Stomach smooth muscle (tissue), 2 donors: Measurements from ENCODE around the gene GTF2I.

Source experiments
- H3K27ac ChIP-seq: one replicate; pipeline ENCODE4 v1.7.0; 2013; ENCODE audit warnings: mild to moderate bottlenecking, low read length, inconsistent platforms
- H3K27me3 ChIP-seq, 2 donors: one replicate each; pipeline ENCODE4 v1.7.0; 2013; ENCODE audit warnings: low read length in 2 of 2; ENCODE audit not compliant: insufficient read depth in 2 of 2, control insufficient read depth in 1 of 2
- H3K36me3 ChIP-seq, 2 donors: one replicate each; pipeline ENCODE4 v1.7.0; 2013; ENCODE audit warnings: low read length in 2 of 2; ENCODE audit not compliant: control insufficient read depth in 2 of 2, insufficient read depth in 2 of 2
- H3K4me1 ChIP-seq: one replicate; pipeline ENCODE4 v1.7.0; 2013; ENCODE audit warnings: low read length; ENCODE audit not compliant: control insufficient read depth, insufficient read depth
- H3K4me3 ChIP-seq, 2 donors: one replicate each; pipeline ENCODE4 v1.7.0; 2013; ENCODE audit warnings: low read length in 2 of 2
- H3K9ac ChIP-seq, 2 donors: one replicate each; pipeline ENCODE4 v1.7.0; 2013; ENCODE audit warnings: low read length in 2 of 2, mild to moderate bottlenecking in 1 of 2
- H3K9me3 ChIP-seq, 2 donors: one replicate each; pipeline ENCODE4 v1.7.0; 2013; ENCODE audit warnings: low read length in 2 of 2; ENCODE audit not compliant: control insufficient read depth in 2 of 2
- donor health status: healthy.
- donor health status: Pancreatic carcinoma.

GTF2I gene

GRCh38 chr7:74657692-74658177, at the start of gene GTF2I:
TSS of gene GTF2I (plus strand) at chr7:74657718. CDS start at chr7:74689129, 31,411 bp downstream.
- peaks cover 39% of the 10 kb centered on the region for H3K4me1 ChIP-seq
- H3K27me3 ChIP-seq = no peaks in the 10 kb centered on the region
- peak within 1 kb of the TSS; percentile 85 to 87 for H3K4me3 ChIP-seq

GRCh38 chr7:74612015-74612829, 45.3 kb upstream of the GTF2I start:
- no peaks in the 10 kb centered on the region for H3K9me3 ChIP-seq
- H3K4me3 ChIP-seq = no peak overlapping the region
- H3K27ac ChIP-seq = peak overlapping the region; percentile 83
- no peaks in the 10 kb centered on the region for H3K27me3 ChIP-seq
- peak overlapping the region in 1 of 2 donors; percentile 36 for H3K9ac ChIP-seq
- H3K4me1 ChIP-seq = peaks cover 13% of the 10 kb centered on the region
- H3K36me3 ChIP-seq = no peaks in the 10 kb centered on the region

More at GRCh38 chr7:74657692-74658177, at the start of gene GTF2I:
- H3K36me3 ChIP-seq = no peaks in the 10 kb centered on the region
- peak within 1 kb of the TSS; percentile 95 for H3K27ac ChIP-seq
- no peaks in the 10 kb centered on the region for H3K9me3 ChIP-seq
- peak within 1 kb of the TSS; percentile 78 to 88 for H3K9ac ChIP-seq

- H3K4me3 ChIP-seq = no peak overlapping the region
- no peaks in the 10 kb centered on the region for H3K9me3 ChIP-seq
- H3K36me3 ChIP-seq = no peaks in the 10 kb centered on the region
- peaks cover 10% of the 10 kb centered on the region for H3K4me1 ChIP-seq
- no peak overlapping the region for H3K9ac ChIP-seq
- H3K27me3 ChIP-seq = no peaks in the 10 kb centered on the region
- H3K27ac ChIP-seq = no peak overlapping the region
Observed at GRCh38 chr7:74615933-74616780, 41.4 kb upstream of the GTF2I start.

- no peaks in the 10 kb centered on the region for H3K9me3 ChIP-seq
- no peak overlapping the region for H3K9ac ChIP-seq
- peaks cover 8% of the 10 kb centered on the region for H3K4me1 ChIP-seq
- no peaks in the 10 kb centered on the region for H3K27me3 ChIP-seq
- no peaks in the 10 kb centered on the region for H3K36me3 ChIP-seq
- no peak overlapping the region for H3K4me3 ChIP-seq
- H3K27ac ChIP-seq = no peak overlapping the region
Observed at GRCh38 chr7:74617180-74617744, 40.3 kb upstream of the GTF2I start.

- H3K9me3 ChIP-seq = no peaks in the 10 kb centered on the region
- no peak overlapping the region for H3K9ac ChIP-seq
- H3K4me1 ChIP-seq = peaks cover 2% of the 10 kb centered on the region
- no peaks in the 10 kb centered on the region for H3K27me3 ChIP-seq
- no peak overlapping the region for H3K4me3 ChIP-seq
- no peaks in the 10 kb centered on the region for H3K36me3 ChIP-seq
- H3K27ac ChIP-seq = no peak overlapping the region
Observed at GRCh38 chr7:74619235-74619860, 38.2 kb upstream of the GTF2I start.

DNA sequence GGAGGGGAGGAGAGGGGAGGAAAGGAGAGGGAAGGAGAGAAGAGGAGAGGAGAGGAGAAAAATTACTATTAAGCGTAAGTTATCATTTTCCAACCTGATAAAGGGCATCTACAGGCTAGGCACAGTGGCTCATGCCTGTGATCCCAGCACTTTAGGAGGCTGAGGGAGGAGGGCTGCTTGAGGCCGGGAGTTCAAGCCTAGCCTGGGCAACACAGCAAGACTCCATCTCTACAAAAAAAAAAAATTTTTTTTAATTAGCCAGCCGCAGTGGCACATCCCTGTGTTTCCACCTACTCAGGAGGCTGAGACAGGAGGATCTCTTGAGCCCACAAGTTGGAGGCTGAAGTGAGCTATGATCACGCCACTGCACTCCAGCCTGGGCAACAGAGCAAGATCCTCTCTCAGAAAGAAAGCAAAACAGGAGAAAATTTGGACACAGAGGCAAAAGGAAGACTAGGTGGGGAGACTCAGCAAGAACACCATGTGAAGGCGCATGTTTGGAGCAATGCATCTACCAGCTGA, 35.2 kb upstream of the GTF2I start:
- Histone ChIP-seq H3K27ac (no peak overlapping the region), H3K4me1 (peaks cover under 1% of the 10 kb centered on the region), H3K27me3 (no peaks in the 10 kb centered on the region), H3K36me3 (no peaks in the 10 kb centered on the region), H3K9me3 (no peaks in the 10 kb centered on the region), H3K4me3 (no peak overlapping the region), H3K9ac (no peak overlapping the region)

DNA sequence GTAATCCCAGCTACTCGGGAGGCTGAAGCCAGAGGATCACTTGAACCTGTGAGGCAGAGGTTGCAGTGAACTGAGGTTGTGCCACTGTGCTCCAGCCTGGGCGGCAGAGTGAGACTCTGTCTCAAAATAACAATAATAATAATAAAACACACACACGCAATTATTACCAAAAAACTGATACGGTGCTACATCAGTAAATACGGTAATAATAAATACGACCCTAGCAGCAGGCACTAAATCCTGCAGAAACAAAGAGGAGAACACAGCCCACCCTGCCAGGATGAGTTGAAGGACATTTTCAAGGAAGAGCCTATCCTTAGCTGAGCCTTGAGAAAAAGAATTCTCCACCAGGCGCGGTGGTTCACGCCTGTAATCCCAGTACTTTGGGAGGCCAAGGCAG, 34.4 kb upstream of the GTF2I start:
- Histone ChIP-seq H3K9ac (no peak overlapping the region), H3K36me3 (no peaks in the 10 kb centered on the region), H3K4me3 (no peak overlapping the region), H3K27me3 (no peaks in the 10 kb centered on the region), H3K27ac (no peak overlapping the region), H3K9me3 (no peaks in the 10 kb centered on the region), H3K4me1 (peaks cover 8% of the 10 kb centered on the region)

DNA sequence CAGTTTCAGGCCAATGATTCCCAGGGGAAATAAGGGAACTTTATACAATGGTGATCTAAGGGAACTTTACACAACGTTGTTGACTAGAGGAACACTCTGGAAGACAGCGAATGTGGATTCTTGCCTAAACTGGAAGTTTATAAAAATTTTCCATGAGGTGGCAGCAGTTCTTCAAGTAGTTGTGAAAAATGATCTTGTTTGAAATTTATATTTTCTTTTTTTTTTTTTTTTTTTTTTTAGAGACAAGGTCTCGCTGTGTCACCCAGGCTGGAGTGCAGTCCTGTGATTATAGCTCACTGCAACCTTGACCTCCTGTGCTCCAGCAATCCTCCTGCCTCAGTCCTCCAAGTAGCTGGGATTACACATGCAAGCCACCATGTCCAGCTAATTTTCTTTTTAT, 32.1 kb upstream of the GTF2I start:
- Histone ChIP-seq H3K27ac (no peak overlapping the region), H3K9ac (no peak overlapping the region), H3K4me3 (no peak overlapping the region), H3K27me3 (no peaks in the 10 kb centered on the region), H3K9me3 (no peaks in the 10 kb centered on the region), H3K36me3 (no peaks in the 10 kb centered on the region), H3K4me1 (peaks cover 11% of the 10 kb centered on the region)

GRCh38 chr7:74627661-74628411, 29.7 kb upstream of the GTF2I start:
- Histone ChIP-seq H3K9ac (peak overlapping the region; percentile 47), H3K9me3 (no peaks in the 10 kb centered on the region), H3K27ac (peak overlapping the region; percentile 69), H3K27me3 (no peaks in the 10 kb centered on the region), H3K4me3 (peak overlapping the region; percentile 52 to 58), H3K36me3 (no peaks in the 10 kb centered on the region), H3K4me1 (peaks cover 11% of the 10 kb centered on the region)
